LNCaP clone FGC (cell line): ENCODE measurements around the gene APRT.

Experiments
- DNase-seq: peaks from one replicate; pipeline ENCODE4 v3.0.0-alpha.2; 2011; ENCODE audit warnings: low read depth
- H3K4me3 ChIP-seq: 2 replicates; pipeline ENCODE4 v1.5.1; 2011; ENCODE audit warnings: mild to moderate bottlenecking, low read depth, low read length, control low read depth
- CTCF ChIP-seq: IDR thresholded peaks from 2 replicates; pipeline ENCODE4 v1.5.1; 2012; ENCODE audit warnings: mild to moderate bottlenecking; ENCODE audit not compliant: control insufficient read depth, insufficient read depth; ENCODE audit errors: extremely low read depth

APRT gene

GRCh38 chr16:88850531-88851199 lies 38.9 kb upstream of the APRT start:
- no peak overlapping the region for H3K4me3 ChIP-seq
- TF ChIP-seq CTCF: no peak
- no peak for DNase-seq

- no peak for DNase-seq
- no peak for TF ChIP-seq CTCF
- H3K4me3 ChIP-seq: no peak overlapping the region
Measured at GRCh38 chr16:88848557-88848956, 36.8 kb upstream of the APRT start.

GRCh38 chr16:88847654-88848053 lies 35.9 kb upstream of the APRT start:
- TF ChIP-seq CTCF: no peak
- DNase-seq: no peak
- H3K4me3 ChIP-seq: no peak overlapping the region

- DNase-seq: no peak
- no peak overlapping the region for H3K4me3 ChIP-seq
- no peak for TF ChIP-seq CTCF
Measured at GRCh38 chr16:88846088-88846487, 34.4 kb upstream of the APRT start.

GRCh38 chr16:88844419-88845036 lies 32.8 kb upstream of the APRT start:
- H3K4me3 ChIP-seq: no peak overlapping the region
- peak; percentile 56 for TF ChIP-seq CTCF
- DNase-seq: no peak

- no peak for DNase-seq
- no peak overlapping the region for H3K4me3 ChIP-seq
- no peak for TF ChIP-seq CTCF
Measured at GRCh38 chr16:88843256-88843655, 31.5 kb upstream of the APRT start.

- DNase-seq: no peak
- TF ChIP-seq CTCF: no peak
- no peak overlapping the region for H3K4me3 ChIP-seq
Measured at GRCh38 chr16:88842806-88843205, 31.1 kb upstream of the APRT start.
